GM12878 (cell line): Measurements from ENCODE around the gene ASB4. TPM values are rescaled to one million over a fixed set of nuclear protein-coding genes. Genes with fewer than 3 reads are reported as not detected.

ENCODE experiments used
- ATAC-seq: fragments of 200-7000 bp; cut with Tn5 transposase; 3 replicates; pipeline ENCODE4 v1.9.1; 2020; ENCODE audit warnings: mild to moderate bottlenecking, moderate library complexity
- BruUV-seq: library from RNA; stranded (reverse); fragments of 400-500 nt; replicated peaks from 2 replicates; lab custom pipeline; 2021; lab: Mats Ljungman, UMichigan
- CTCF ChIA-PET: fragments of 300-600 bp; sonication (Branson Sonifier 250); formaldehyde crosslinking; extraction: SDS; loops from one replicate; lab custom pipeline; 2021; ENCODE audit warnings: inconsistent platforms; lab: Yijun Ruan, JAX
- POLR2A ChIA-PET: fragments of 350-600 bp; formaldehyde crosslinking; extraction: SDS; loops from one replicate; lab custom pipeline; 2021; ENCODE audit warnings: inconsistent platforms; lab: Charles Lee
- RAD21 ChIA-PET: fragments of 300-600 bp; sonication (Branson Sonifier 250); formaldehyde crosslinking; loops from one replicate; lab custom pipeline; 2023; ENCODE audit warnings: antibody characterized with exemption; ENCODE audit not compliant: unreplicated experiment; lab: Charles Lee
- SMC1A ChIA-PET: fragments of 300-600 bp; sonication (Branson Sonifier 250); formaldehyde crosslinking; loops from one replicate; lab custom pipeline; 2023; ENCODE audit not compliant: unreplicated experiment, uncharacterized antibody; lab: Charles Lee
- DNase-seq: peaks from one replicate; pipeline ENCODE4 v3.0.0-alpha.2; 2011; ENCODE audit warnings: low read depth, low spot score
- FAIRE-seq: peaks from 3 replicates; lab custom pipeline; 2011; peaks lifted over from hg19 to GRCh38; lab: Jason Lieb, UNC
- H2AFZ ChIP-seq: 2 replicates; pipeline ENCODE4 v1.6.0; 2011; ENCODE audit warnings: low read depth, low read length, control low read depth; ENCODE audit not compliant: control insufficient read depth
- H3K27ac ChIP-seq: 2 replicates; pipeline ENCODE4 v1.5.1; 2011; ENCODE audit warnings: control low read depth; ENCODE audit not compliant: control insufficient read depth, insufficient read depth
- H3K27me3 ChIP-seq, 2 experiments: replicated peaks in 1 of 2; 2 replicates each; pipeline versions ENCODE4 v1.6.0 to v1.6.1; 2011; ENCODE audit warnings: low read length in 1 of 2; ENCODE audit not compliant: control insufficient read depth in 2 of 2, insufficient read depth in 2 of 2
- H3K36me3 ChIP-seq, 2 experiments: 2 replicates each; pipeline ENCODE4 v1.5.1; 2011; ENCODE audit warnings: low read length in 1 of 2; ENCODE audit not compliant: control insufficient read depth in 2 of 2, insufficient read depth in 2 of 2
- H3K4me1 ChIP-seq: 2 replicates; pipeline ENCODE4 v1.6.1; 2011; ENCODE audit warnings: mild to moderate bottlenecking, low read length, moderate library complexity, mixed read lengths; ENCODE audit not compliant: control insufficient read depth, insufficient read depth
- H3K4me2 ChIP-seq: 2 replicates; pipeline ENCODE4 v1.6.0; 2011; ENCODE audit warnings: control low read depth; ENCODE audit not compliant: control insufficient read depth, insufficient read depth
- H3K4me3 ChIP-seq: fragments of 200-600 bp; sonication (generic); 2 replicates; pipeline ENCODE4 v1.5.1; 2016
- H3K79me2 ChIP-seq: 2 replicates; pipeline ENCODE4 v1.6.0; 2011; ENCODE audit warnings: low read length; ENCODE audit not compliant: control insufficient read depth, insufficient read depth
- H3K9ac ChIP-seq: 2 replicates; pipeline ENCODE4 v1.8.0; 2011; ENCODE audit warnings: low read length, control low read depth, mixed read lengths; ENCODE audit not compliant: control insufficient read depth, insufficient read depth
- H3K9me3 ChIP-seq: replicated peaks from 3 replicates; pipeline ENCODE4 v1.5.1; 2011; ENCODE audit warnings: mild to moderate bottlenecking, low read length; ENCODE audit not compliant: control insufficient read depth, insufficient read depth
- H4K20me1 ChIP-seq: 2 replicates; pipeline ENCODE4 v1.6.0; 2011; ENCODE audit not compliant: control insufficient read depth, insufficient read depth
- E2F4 ChIP-seq: IDR thresholded peaks from 2 replicates; pipeline ENCODE4 v1.6.1; 2012; ENCODE audit warnings: low read depth, low read length, improper control_type of control experiment
- E2F8 ChIP-seq: fragments of 450-650 bp; IDR thresholded peaks from 2 replicates; pipeline ENCODE4 v1.6.1; 2018; ENCODE audit warnings: mild to moderate bottlenecking, low read depth, moderate library complexity; ENCODE audit not compliant: partially characterized antibody
- HCFC1 ChIP-seq: fragments of 150-350 bp; IDR thresholded peaks from 2 replicates; pipeline ENCODE4 v1.6.1; 2014; ENCODE audit warnings: low read length
- IRF4 ChIP-seq: IDR thresholded peaks from 2 replicates; pipeline ENCODE4 v1.6.1; 2011; ENCODE audit warnings: low read depth, low read length
- MYC ChIP-seq: IDR thresholded peaks from 2 replicates; pipeline ENCODE4 v1.6.1; 2011; ENCODE audit warnings: mild to moderate bottlenecking, low read length, moderate library complexity, inconsistent platforms; ENCODE audit not compliant: insufficient read depth, insufficient replicate concordance, insufficient read length, severe bottlenecking
- NR2C2 ChIP-seq: IDR thresholded peaks from 2 replicates; pipeline ENCODE4 v1.6.1; 2011; ENCODE audit warnings: borderline replicate concordance, low read depth; ENCODE audit not compliant: control insufficient read depth, insufficient read length
- NR2F1 ChIP-seq: fragments of 450-650 bp; conservative IDR thresholded peaks from 2 replicates; pipeline ENCODE4 v1.6.1; 2017; ENCODE audit warnings: mild to moderate bottlenecking
- PAX8 ChIP-seq: fragments of 450-650 bp; IDR thresholded peaks from 2 replicates; pipeline ENCODE4 v1.6.1; 2017; ENCODE audit warnings: mild to moderate bottlenecking, moderate library complexity
- POLR2AphosphoS2 ChIP-seq: IDR thresholded peaks from 2 replicates; pipeline ENCODE4 v1.6.1; 2011; ENCODE audit warnings: low read depth, mild to moderate bottlenecking, low read length, improper control_type of control experiment, moderate library complexity
- SIX5 ChIP-seq: IDR thresholded peaks from 2 replicates; pipeline ENCODE4 v1.6.1; 2011; ENCODE audit warnings: mild to moderate bottlenecking, low read depth, low read length, moderate library complexity; ENCODE audit not compliant: severe bottlenecking
- SMAD1 ChIP-seq: fragments of 450-650 bp; IDR thresholded peaks from 2 replicates; pipeline ENCODE4 v1.6.1; 2018; ENCODE audit warnings: mild to moderate bottlenecking, low read depth; ENCODE audit not compliant: partially characterized antibody
- WRNIP1 ChIP-seq: IDR thresholded peaks from 2 replicates; pipeline ENCODE4 v1.6.1; 2011; ENCODE audit warnings: low read depth, low read length, improper control_type of control experiment, borderline replicate concordance
- YY1 ChIP-seq: IDR thresholded peaks from 2 replicates; pipeline ENCODE4 v1.6.1; 2011; ENCODE audit warnings: low read depth, mild to moderate bottlenecking, low read length
- ZBTB40 ChIP-seq: fragments of 450-650 bp; IDR thresholded peaks from 2 replicates; pipeline ENCODE4 v1.6.1; 2016; ENCODE audit warnings: mild to moderate bottlenecking, moderate library complexity, borderline replicate concordance
- ZNF384 ChIP-seq: IDR thresholded peaks from 2 replicates; pipeline ENCODE4 v1.6.1; 2012; ENCODE audit warnings: low read depth, mild to moderate bottlenecking, low read length, improper control_type of control experiment, borderline replicate concordance
- WGBS: methylation state at CpG from one replicate; pipeline ENCODE4 v1.1.6; 2016; ENCODE audit warnings: low lambda C conversion rate; ENCODE audit not compliant: insufficient replicate concordance, insufficient coverage; ENCODE audit errors: missing lambda C conversion rate; 5-methylcytosine and 5-hydroxymethylcytosine counted together
- in situ Hi-C: fragments of 300-500 bp; cut with MboI; formaldehyde crosslinking; loops from 9 replicates; pipeline ENCODE4 v1.14.3; 2018; ENCODE audit warnings: mixed read lengths
- intact Hi-C: fragments of 100-400 bp; cut with micrococcal nuclease; formaldehyde crosslinking; loops from one replicate; pipeline ENCODE4 v1.14.2; 2022; ENCODE audit not compliant: unreplicated experiment
- polyA plus RNA-seq, 11 experiments: library from polyadenylated mRNA; depleted of rRNA in 4 of 11; unstranded in 6 of 11; stranded (reverse) in 5 of 11; fragments of >200 nt; fragmentation: Nextera tagmentation in 4 of 11; fragmentation: Illumina TruSeq in 1 of 11; extraction: Ambion mirVana in 4 of 11; extraction: Trizol in 1 of 11; gene quantifications; 1 replicate in 1 of 11; 2 replicates in 10 of 11; pipeline versions ENCODE4 v1.2.1 to v1.2.3, GENCODE V29; 2011 to 2016; ENCODE audit warnings: inconsistent platforms in 2 of 11, missing spikeins in 2 of 11, low read depth in 1 of 11
- total RNA-seq, 4 experiments: library from RNA; depleted of rRNA in 3 of 4; stranded (reverse); fragments of >200 nt in 3 of 4; fragmentation: Illumina TruSeq in 1 of 4; extraction: Trizol in 1 of 4; gene quantifications; 2 replicates each; pipeline versions ENCODE4 v1.2.1 to v1.2.3, GENCODE V29; 2013 to 2021
- TF ChIP-seq, protein P1 (sequence below): IDR thresholded peaks from 2 replicates; pipeline ENCODE4 v1.6.1; 2011; ENCODE audit warnings: low read depth, mild to moderate bottlenecking, low read length, moderate library complexity, borderline replicate concordance; ENCODE audit errors: extremely low read depth

The ASB4 gene
- total and polyA plus RNA-seq, 10 of the 15 experiments (the other 5 are each of a cell fraction or from before 2014, with no cell fraction given) = 0.12 to 1.1 TPM; not detected in 8

GRCh38 chr7:95440394-95441038 is 45.2 kb upstream of the ASB4 start:
- ATAC-seq (no peak), DNase-seq (no peak), FAIRE-seq (no peak)
- in situ Hi-C loops = no loop called here
- RAD21 ChIA-PET = no interaction called here
- CTCF ChIA-PET = no interaction called here
- Histone ChIP-seq H4K20me1 (no peaks in the 10 kb centered on the region), H3K9ac (no peak overlapping the region), H3K4me2 (no peak overlapping the region), H3K79me2 (no peaks in the 10 kb centered on the region), H3K36me3 (no peaks in the 10 kb centered on the region), H3K27ac (no peak overlapping the region), H3K4me3 (no peak overlapping the region), H2AFZ (no peak overlapping the region), H3K27me3 (no peaks in the 10 kb centered on the region), H3K4me1 (no peaks in the 10 kb centered on the region), H3K9me3 (no peaks in the 10 kb centered on the region)
- POLR2A ChIA-PET = no interaction called here
- intact Hi-C loops = no loop called here
- no TSS peak for BruUV-seq
- 94% methylated on average over 2 of the region's 3 CpGs for WGBS
- SMC1A ChIA-PET = interaction anchor here (1.0 to 1.4 kb wide), 2 partner anchors 10 to 36 kb away, joined by 3 to 5 read pairs; no protein-coding TSS in a partner anchor
- TF ChIP-seq NR2F1 (no peak), IRF4 (no peak), POLR2AphosphoS2 (no peak), WRNIP1 (no peak), HCFC1 (no peak), E2F4 (no peak), NR2C2 (no peak), ZNF384 (no peak), E2F8 (no peak), SIX5 (no peak), MYC (no peak), SMAD1 (no peak), YY1 (no peak), ZBTB40 (no peak), PAX8 (no peak)
- TF ChIP-seq, protein P1, sequence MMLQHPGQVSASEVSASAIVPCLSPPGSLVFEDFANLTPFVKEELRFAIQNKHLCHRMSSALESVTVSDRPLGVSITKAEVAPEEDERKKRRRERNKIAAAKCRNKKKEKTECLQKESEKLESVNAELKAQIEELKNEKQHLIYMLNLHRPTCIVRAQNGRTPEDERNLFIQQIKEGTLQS = no peak
